SK-N-SH (cell line): ENCODE data around the gene SEC14L5. TPM values are rescaled to one million over a fixed set of nuclear protein-coding genes. Genes with fewer than 3 reads are reported as not detected.

Source experiments
- CTCF ChIA-PET: fragments of 300-600, 350-600 bp; formaldehyde crosslinking; extraction: SDS; loops from one replicate; lab custom pipeline; 2021; lab: Yijun Ruan, JAX
- POLR2A ChIA-PET: fragments of 350-600 bp; sonication (Branson Sonifier 250); formaldehyde crosslinking; extraction: SDS; loops from one replicate; lab custom pipeline; 2020; ENCODE audit warnings: antibody characterized with exemption, inconsistent platforms; lab: Yijun Ruan, JAX
- DNase-seq: peaks from one replicate; pipeline ENCODE4 v3.0.0; 2012
- H2AFZ ChIP-seq: fragments of 200-600 bp; sonication (generic); 2 replicates; pipeline ENCODE4 v1.8.1; 2016; ENCODE audit warnings: antibody characterized with exemption, mild to moderate bottlenecking, low read depth
- H3F3A ChIP-seq: fragments of 200-600 bp; sonication (generic); replicated peaks from 2 replicates; pipeline ENCODE3; 2016; ENCODE audit warnings: antibody characterized with exemption, mild to moderate bottlenecking; ENCODE audit not compliant: insufficient read depth
- H3K27ac ChIP-seq, 2 experiments: fragments of 200-500 bp in 1 of 2; fragments of 200-600 bp in 1 of 2; sonication (Bioruptor generic) in 1 of 2; sonication (generic), shearing (Covaris generic) in 1 of 2; 2 replicates each; pipeline versions ENCODE4 v1.5.1 to v1.6.1; 2014 to 2016; ENCODE audit warnings: low read depth in 2 of 2, inconsistent platforms in 1 of 2, low read length in 1 of 2, mild to moderate bottlenecking in 1 of 2, mixed read lengths in 1 of 2
- H3K27me3 ChIP-seq: fragments of 200-600 bp; sonication (generic), shearing (Covaris generic); 2 replicates; pipeline ENCODE4 v1.6.1; 2016; ENCODE audit warnings: mixed run types; ENCODE audit not compliant: insufficient read depth
- H3K36me3 ChIP-seq, 2 experiments: fragments of 200-500 bp in 1 of 2; fragments of 200-600 bp in 1 of 2; sonication (Bioruptor generic) in 1 of 2; sonication (generic) in 1 of 2; replicated peaks in 1 of 2; 2 replicates each; pipeline versions ENCODE3 to v1.5.1; 2014 to 2016; ENCODE audit warnings: low read length in 1 of 2, mild to moderate bottlenecking in 1 of 2; ENCODE audit not compliant: insufficient read depth in 2 of 2, control insufficient read depth in 1 of 2
- H3K4me1 ChIP-seq, 2 experiments: fragments of 200-500 bp in 1 of 2; fragments of 200-600 bp in 1 of 2; sonication (Bioruptor generic) in 1 of 2; sonication (generic), shearing (Covaris generic) in 1 of 2; 2 replicates each; pipeline versions ENCODE4 v1.5.1 to v1.6.1; 2014 to 2016; ENCODE audit warnings: low read depth in 1 of 2, low read length in 1 of 2, mixed run types in 1 of 2; ENCODE audit not compliant: insufficient read depth in 2 of 2, control insufficient read depth in 1 of 2
- H3K4me2 ChIP-seq: fragments of 200-600 bp; sonication (generic), shearing (Covaris generic); 2 replicates; pipeline ENCODE4 v1.6.1; 2017; ENCODE audit warnings: mixed run types
- H3K4me3 ChIP-seq, 2 experiments: fragments of 200-500 bp in 1 of 2; fragments of 200-600 bp in 1 of 2; sonication (Bioruptor generic) in 1 of 2; sonication (generic), shearing (Covaris generic) in 1 of 2; 2 replicates each; pipeline versions ENCODE4 v1.5.1 to v1.8.1; 2014 to 2016; ENCODE audit warnings: low read depth in 2 of 2, inconsistent platforms in 1 of 2, low read length in 1 of 2, mild to moderate bottlenecking in 1 of 2, mixed read lengths in 1 of 2, moderate library complexity in 1 of 2
- H3K79me2 ChIP-seq: fragments of 200-600 bp; sonication (generic); 2 replicates; pipeline ENCODE4 v1.8.1; 2017; ENCODE audit warnings: mild to moderate bottlenecking; ENCODE audit not compliant: insufficient read depth
- H3K9ac ChIP-seq: fragments of 200-600 bp; sonication (generic); 2 replicates; pipeline ENCODE4 v1.6.1; 2017; ENCODE audit warnings: mixed run types
- H3K9me2 ChIP-seq: fragments of 200-600 bp; sonication (generic); 2 replicates; pipeline ENCODE4 v1.6.1; 2017; ENCODE audit warnings: mixed run types
- H3K9me3 ChIP-seq: fragments of 200-600 bp; sonication (generic); 2 replicates; pipeline ENCODE4 v1.6.1; 2017; ENCODE audit warnings: mixed run types, mild to moderate bottlenecking, moderate library complexity
- H4K20me1 ChIP-seq: fragments of 200-600 bp; sonication (generic); 2 replicates; pipeline ENCODE4 v1.6.1; 2017; ENCODE audit warnings: mild to moderate bottlenecking, mixed run types; ENCODE audit not compliant: insufficient read depth
- CHD2 ChIP-seq: fragments of 150-350 bp; IDR thresholded peaks from 2 replicates; pipeline ENCODE4 v1.6.1; 2018; ENCODE audit warnings: low read length; ENCODE audit not compliant: partially characterized antibody
- EP300 ChIP-seq, 2 experiments: IDR thresholded peaks; 2 replicates each; pipeline versions ENCODE4 v1.4.0 to v1.6.1; 2012; ENCODE audit warnings: borderline replicate concordance in 1 of 2, low read depth in 1 of 2, low read length in 1 of 2
- EZH2phosphoT487 ChIP-seq: fragments of 200-600 bp; sonication (generic); IDR thresholded peaks from 2 replicates; pipeline ENCODE4 v1.6.1; 2017; ENCODE audit warnings: low read depth, mixed run types, mild to moderate bottlenecking, antibody characterized with exemption, moderate library complexity, borderline replicate concordance
- FOSL2 ChIP-seq: IDR thresholded peaks from 2 replicates; pipeline ENCODE4 v1.4.0; 2012; ENCODE audit warnings: low read depth, mild to moderate bottlenecking, moderate library complexity, borderline replicate concordance
- FOXJ3 ChIP-seq: sonication (generic); formaldehyde crosslinking; IDR thresholded peaks from 2 replicates; pipeline ENCODE4 v1.5.1; 2020; ENCODE audit warnings: mild to moderate bottlenecking, missing genetic modification reagents
- FOXM1 ChIP-seq: IDR thresholded peaks from 2 replicates; pipeline ENCODE4 v1.4.0; 2012; ENCODE audit warnings: low read depth, mild to moderate bottlenecking
- GABPA ChIP-seq: IDR thresholded peaks from 2 replicates; pipeline ENCODE4 v1.4.0; 2012; ENCODE audit warnings: low read depth, mild to moderate bottlenecking
- MEF2A ChIP-seq: IDR thresholded peaks from 2 replicates; pipeline ENCODE4 v1.4.0; 2012; ENCODE audit warnings: low read depth, borderline replicate concordance
- MXI1 ChIP-seq: IDR thresholded peaks from 2 replicates; pipeline ENCODE4 v1.6.1; 2012; ENCODE audit warnings: mild to moderate bottlenecking, low read depth, low read length, improper control_type of control experiment
- NRF1 ChIP-seq: IDR thresholded peaks from 2 replicates; pipeline ENCODE4 v1.6.1; 2012; ENCODE audit warnings: low read depth, mild to moderate bottlenecking, low read length
- RFX5 ChIP-seq: IDR thresholded peaks from 2 replicates; pipeline ENCODE4 v1.6.1; 2012; ENCODE audit warnings: mild to moderate bottlenecking, improper control_type of control experiment, low read length
- SIN3A ChIP-seq: IDR thresholded peaks from 2 replicates; pipeline ENCODE4 v1.6.1; 2012; ENCODE audit warnings: low read depth, mild to moderate bottlenecking, low read length, moderate library complexity, borderline replicate concordance
- SMC3 ChIP-seq: IDR thresholded peaks from 2 replicates; pipeline ENCODE4 v1.6.1; 2012; ENCODE audit warnings: low read depth, low read length, improper control_type of control experiment
- TAF1 ChIP-seq: IDR thresholded peaks from 2 replicates; pipeline ENCODE4 v1.6.1; 2012; ENCODE audit warnings: low read depth, mild to moderate bottlenecking, low read length, moderate library complexity, borderline replicate concordance
- TCF12 ChIP-seq: IDR thresholded peaks from 2 replicates; pipeline ENCODE4 v1.4.0; 2012
- WGBS: methylation state at CpG from one replicate; pipeline ENCODE4 v1.1.6; 2017; ENCODE audit warnings: low lambda C conversion rate; 5-methylcytosine and 5-hydroxymethylcytosine counted together
- polyA plus RNA-seq, 3 experiments: library from polyadenylated mRNA; depleted of rRNA; stranded (reverse); fragments of >200 nt; gene quantifications; 2 replicates each; pipeline ENCODE4 v1.2.3, GENCODE V29; 2012
- TF ChIP-seq, protein P1 (sequence below): IDR thresholded peaks from 2 replicates; pipeline ENCODE4 v1.4.0; 2012; ENCODE audit warnings: low read depth
- TF ChIP-seq, protein P2 (sequence below): fragments of 200-600 bp; sonication (generic); IDR thresholded peaks from 2 replicates; pipeline ENCODE4 v1.6.1; 2017; ENCODE audit warnings: antibody characterized with exemption, mild to moderate bottlenecking, moderate library complexity
- TF ChIP-seq, protein P3 (sequence below): fragments of 150-350 bp; IDR thresholded peaks from 2 replicates; pipeline ENCODE4 v1.6.1; 2017; ENCODE audit warnings: antibody characterized with exemption, low read length, low read depth, borderline replicate concordance
- TF ChIP-seq, protein P4 (sequence below): IDR thresholded peaks from 2 replicates; pipeline ENCODE4 v1.6.1; 2012; ENCODE audit warnings: mild to moderate bottlenecking, low read depth, low read length, moderate library complexity

SEC14L5 gene
- polyA plus RNA-seq, 1 of the 3 experiments (the other 2 are of a cell fraction) = 0.08 TPM

DNA sequence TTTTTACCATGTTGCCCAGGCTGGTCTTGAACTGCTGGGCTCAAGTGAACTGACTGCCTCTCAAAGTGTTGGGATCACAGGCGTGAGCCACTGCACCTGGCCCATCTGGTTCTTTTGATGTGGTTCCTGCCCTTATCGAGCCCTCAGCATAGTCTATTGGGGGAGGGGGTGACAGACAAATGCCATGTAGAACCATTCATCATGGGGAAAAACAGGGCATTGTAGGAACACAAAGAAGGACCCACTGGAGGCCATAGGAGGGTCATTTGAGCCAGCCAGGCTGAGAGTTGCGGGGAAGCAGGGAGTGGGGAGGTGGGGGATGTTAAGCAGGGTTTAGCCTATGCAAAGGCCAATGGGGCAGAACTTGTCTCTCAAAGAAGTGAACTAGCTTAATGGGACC lies 11.9 kb downstream of the SEC14L5 start:
- CTCF ChIA-PET = no interaction called here

DNA sequence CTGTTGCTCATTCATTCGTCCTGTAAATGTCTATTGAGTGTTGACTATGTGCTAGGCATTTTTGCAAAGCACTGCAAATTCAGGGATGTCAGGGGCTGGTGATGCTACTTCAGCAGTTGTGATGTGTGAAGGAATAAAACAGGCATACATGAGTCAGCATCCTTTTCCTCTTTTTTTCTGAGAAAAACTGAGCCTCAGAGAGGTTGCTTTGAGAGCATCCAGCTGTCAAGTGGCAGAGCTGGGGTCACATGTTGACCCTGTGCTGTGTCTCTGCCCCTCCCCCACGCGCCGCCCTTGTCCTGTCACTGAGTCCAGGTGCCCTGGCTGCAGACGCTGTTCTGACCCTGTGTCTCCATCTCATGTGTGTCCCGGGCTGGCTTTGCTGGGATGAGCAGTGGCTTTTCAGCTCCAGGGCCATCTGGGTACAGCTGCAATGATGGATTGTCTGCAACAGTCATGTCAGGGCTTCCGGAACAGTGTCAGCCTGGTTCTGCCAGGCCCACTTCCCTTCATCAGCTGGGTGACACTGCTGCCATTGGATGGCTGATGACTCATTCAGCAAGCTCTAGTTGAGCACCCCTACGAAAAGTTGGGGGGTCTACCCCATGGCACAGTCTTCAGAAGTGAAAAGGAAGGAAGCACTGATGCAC lies 14.9 kb downstream of the SEC14L5 start:
- CTCF ChIA-PET = interaction anchor here (1.3 to 2.0 kb wide), 2 partner anchors 13 to 17 kb away, joined by 3 to 5 read pairs; no protein-coding TSS in a partner anchor
- H3K4me1 ChIP-seq = no peaks in the 10 kb centered on the region
- H3F3A ChIP-seq = no peaks in the 10 kb centered on the region
- H3K4me3 ChIP-seq = no peak overlapping the region
- no peak overlapping the region for H2AFZ ChIP-seq
- H3K9me2 ChIP-seq = no peaks in the 10 kb centered on the region
- no peaks in the 10 kb centered on the region for H3K9me3 ChIP-seq
- H3K79me2 ChIP-seq = no peaks in the 10 kb centered on the region
- no peak overlapping the region for H3K27ac ChIP-seq
- H3K9ac ChIP-seq = no peak overlapping the region
- no peak overlapping the region for H3K4me2 ChIP-seq
- no peaks in the 10 kb centered on the region for H4K20me1 ChIP-seq
- H3K27me3 ChIP-seq = peaks cover 10% of the 10 kb centered on the region
- 5% methylated on average over 5 of the region's 8 CpGs for WGBS
- TF ChIP-seq RFX5 (no peak), FOXJ3 (CRISPR knock-in tag) (no peak), EP300 (IDR thresholded peaks at IDR 0.05; ENCODE audit: borderline replicate concordance in 1 of 2, low read depth in 1 of 2, low read length in 1 of 2) (no peak), FOXM1 (no peak), MEF2A (no peak), EZH2phosphoT487 (no peak), NRF1 (no peak), CHD2 (no peak), GABPA (no peak), MXI1 (no peak), TCF12 (no peak)
- TF ChIP-seq, protein P1, sequence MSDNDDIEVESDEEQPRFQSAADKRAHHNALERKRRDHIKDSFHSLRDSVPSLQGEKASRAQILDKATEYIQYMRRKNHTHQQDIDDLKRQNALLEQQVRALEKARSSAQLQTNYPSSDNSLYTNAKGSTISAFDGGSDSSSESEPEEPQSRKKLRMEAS = no peak
- TF ChIP-seq, protein P2, sequence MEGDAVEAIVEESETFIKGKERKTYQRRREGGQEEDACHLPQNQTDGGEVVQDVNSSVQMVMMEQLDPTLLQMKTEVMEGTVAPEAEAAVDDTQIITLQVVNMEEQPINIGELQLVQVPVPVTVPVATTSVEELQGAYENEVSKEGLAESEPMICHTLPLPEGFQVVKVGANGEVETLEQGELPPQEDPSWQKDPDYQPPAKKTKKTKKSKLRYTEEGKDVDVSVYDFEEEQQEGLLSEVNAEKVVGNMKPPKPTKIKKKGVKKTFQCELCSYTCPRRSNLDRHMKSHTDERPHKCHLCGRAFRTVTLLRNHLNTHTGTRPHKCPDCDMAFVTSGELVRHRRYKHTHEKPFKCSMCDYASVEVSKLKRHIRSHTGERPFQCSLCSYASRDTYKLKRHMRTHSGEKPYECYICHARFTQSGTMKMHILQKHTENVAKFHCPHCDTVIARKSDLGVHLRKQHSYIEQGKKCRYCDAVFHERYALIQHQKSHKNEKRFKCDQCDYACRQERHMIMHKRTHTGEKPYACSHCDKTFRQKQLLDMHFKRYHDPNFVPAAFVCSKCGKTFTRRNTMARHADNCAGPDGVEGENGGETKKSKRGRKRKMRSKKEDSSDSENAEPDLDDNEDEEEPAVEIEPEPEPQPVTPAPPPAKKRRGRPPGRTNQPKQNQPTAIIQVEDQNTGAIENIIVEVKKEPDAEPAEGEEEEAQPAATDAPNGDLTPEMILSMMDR = no peak
- H3K36me3 ChIP-seq = no peaks in the 10 kb centered on the region
- DNase-seq = no peak
- POLR2A ChIA-PET = no interaction called here

More for the DNA sequence above, 11.9 kb downstream of the SEC14L5 start:
- no peaks in the 10 kb centered on the region for H3K79me2 ChIP-seq
- 60% methylated on average over 3 of the region's 3 CpGs for WGBS
- no peak for TF ChIP-seq NRF1
- no peak for TF ChIP-seq EZH2phosphoT487
- no peak for TF ChIP-seq TAF1
- TF ChIP-seq RFX5 = no peak
- TF ChIP-seq FOSL2 = no peak
- TF ChIP-seq SIN3A = no peak
- TF ChIP-seq, protein P3, sequence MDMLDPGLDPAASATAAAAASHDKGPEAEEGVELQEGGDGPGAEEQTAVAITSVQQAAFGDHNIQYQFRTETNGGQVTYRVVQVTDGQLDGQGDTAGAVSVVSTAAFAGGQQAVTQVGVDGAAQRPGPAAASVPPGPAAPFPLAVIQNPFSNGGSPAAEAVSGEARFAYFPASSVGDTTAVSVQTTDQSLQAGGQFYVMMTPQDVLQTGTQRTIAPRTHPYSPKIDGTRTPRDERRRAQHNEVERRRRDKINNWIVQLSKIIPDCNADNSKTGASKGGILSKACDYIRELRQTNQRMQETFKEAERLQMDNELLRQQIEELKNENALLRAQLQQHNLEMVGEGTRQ = no peak
- TF ChIP-seq, protein P4, sequence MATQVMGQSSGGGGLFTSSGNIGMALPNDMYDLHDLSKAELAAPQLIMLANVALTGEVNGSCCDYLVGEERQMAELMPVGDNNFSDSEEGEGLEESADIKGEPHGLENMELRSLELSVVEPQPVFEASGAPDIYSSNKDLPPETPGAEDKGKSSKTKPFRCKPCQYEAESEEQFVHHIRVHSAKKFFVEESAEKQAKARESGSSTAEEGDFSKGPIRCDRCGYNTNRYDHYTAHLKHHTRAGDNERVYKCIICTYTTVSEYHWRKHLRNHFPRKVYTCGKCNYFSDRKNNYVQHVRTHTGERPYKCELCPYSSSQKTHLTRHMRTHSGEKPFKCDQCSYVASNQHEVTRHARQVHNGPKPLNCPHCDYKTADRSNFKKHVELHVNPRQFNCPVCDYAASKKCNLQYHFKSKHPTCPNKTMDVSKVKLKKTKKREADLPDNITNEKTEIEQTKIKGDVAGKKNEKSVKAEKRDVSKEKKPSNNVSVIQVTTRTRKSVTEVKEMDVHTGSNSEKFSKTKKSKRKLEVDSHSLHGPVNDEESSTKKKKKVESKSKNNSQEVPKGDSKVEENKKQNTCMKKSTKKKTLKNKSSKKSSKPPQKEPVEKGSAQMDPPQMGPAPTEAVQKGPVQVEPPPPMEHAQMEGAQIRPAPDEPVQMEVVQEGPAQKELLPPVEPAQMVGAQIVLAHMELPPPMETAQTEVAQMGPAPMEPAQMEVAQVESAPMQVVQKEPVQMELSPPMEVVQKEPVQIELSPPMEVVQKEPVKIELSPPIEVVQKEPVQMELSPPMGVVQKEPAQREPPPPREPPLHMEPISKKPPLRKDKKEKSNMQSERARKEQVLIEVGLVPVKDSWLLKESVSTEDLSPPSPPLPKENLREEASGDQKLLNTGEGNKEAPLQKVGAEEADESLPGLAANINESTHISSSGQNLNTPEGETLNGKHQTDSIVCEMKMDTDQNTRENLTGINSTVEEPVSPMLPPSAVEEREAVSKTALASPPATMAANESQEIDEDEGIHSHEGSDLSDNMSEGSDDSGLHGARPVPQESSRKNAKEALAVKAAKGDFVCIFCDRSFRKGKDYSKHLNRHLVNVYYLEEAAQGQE = no peak
- no peak for TF ChIP-seq SMC3
- TF ChIP-seq, protein P1 = no peak
- TF ChIP-seq, all 33 proteins: peak for 0
- H4K20me1 ChIP-seq = no peaks in the 10 kb centered on the region
- DNase-seq = no peak
- no peaks in the 10 kb centered on the region for H3K4me1 ChIP-seq
- H3K27ac ChIP-seq = no peak overlapping the region
- H3K9me2 ChIP-seq = no peaks in the 10 kb centered on the region
- H3K4me2 ChIP-seq = no peak overlapping the region
- H3F3A ChIP-seq = no peaks in the 10 kb centered on the region
- H3K9ac ChIP-seq = no peak overlapping the region
- H3K27me3 ChIP-seq = peaks cover 10% of the 10 kb centered on the region
- POLR2A ChIA-PET = no interaction called here
- H3K36me3 ChIP-seq = no peaks in the 10 kb centered on the region
- no peak overlapping the region for H2AFZ ChIP-seq
- H3K9me3 ChIP-seq = no peaks in the 10 kb centered on the region
- H3K4me3 ChIP-seq = no peak overlapping the region
